HG03575 (cell line): ENCODE results near the gene ERFE.

Source experiments
- ATAC-seq: cut with Tn5 transposase; IDR thresholded peaks from one replicate; pipeline ENCODE4 v1.9.1; 2021; ENCODE audit not compliant: unreplicated experiment, insufficient number of reproducible peaks, low FRiP score; ENCODE audit errors: extremely low read depth

The ERFE gene

DNA sequence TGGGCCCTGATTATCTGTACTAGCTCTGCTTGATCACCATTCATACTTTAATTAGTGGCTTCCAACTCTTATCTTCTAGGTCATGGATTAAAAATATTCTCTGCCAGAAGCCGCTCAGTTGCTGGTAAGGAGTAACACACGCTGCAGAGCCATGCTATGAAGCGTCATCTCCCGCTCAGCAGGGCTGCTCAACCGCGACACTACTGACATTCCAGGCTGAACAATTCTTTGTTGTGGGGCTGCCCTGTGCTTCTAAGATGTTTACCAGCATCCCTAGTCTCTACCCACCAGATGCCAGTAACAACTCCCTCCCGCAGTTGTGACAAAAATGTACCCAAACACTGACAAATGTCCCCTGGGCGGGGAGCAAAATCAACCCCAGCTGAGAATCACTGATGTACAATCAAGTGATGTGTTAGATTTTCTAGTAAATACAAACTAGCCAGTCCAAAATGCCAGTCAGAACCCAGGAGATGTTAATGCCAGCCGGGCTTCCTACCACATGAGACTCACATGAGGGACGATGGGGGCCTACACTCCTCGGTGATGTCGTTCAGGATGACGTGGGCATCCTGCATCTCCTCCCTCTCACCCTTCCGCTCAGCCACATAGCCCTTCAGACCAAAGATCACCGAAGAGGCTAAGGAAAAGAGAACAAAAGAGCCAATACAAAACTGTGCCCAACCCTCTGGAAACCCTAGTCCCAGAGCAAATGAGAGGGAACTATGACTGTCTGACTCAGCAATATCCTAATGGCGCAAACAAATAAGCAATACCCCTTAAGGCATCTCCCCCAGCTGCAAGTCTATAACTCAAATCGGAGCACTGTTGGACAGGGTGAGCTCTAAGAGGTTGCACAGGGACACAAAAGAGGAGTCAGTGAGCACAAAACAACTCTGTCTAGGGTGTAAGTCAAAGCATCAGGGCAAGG, 29.1 kb downstream of the ERFE start:
- ATAC-seq = no peak

DNA sequence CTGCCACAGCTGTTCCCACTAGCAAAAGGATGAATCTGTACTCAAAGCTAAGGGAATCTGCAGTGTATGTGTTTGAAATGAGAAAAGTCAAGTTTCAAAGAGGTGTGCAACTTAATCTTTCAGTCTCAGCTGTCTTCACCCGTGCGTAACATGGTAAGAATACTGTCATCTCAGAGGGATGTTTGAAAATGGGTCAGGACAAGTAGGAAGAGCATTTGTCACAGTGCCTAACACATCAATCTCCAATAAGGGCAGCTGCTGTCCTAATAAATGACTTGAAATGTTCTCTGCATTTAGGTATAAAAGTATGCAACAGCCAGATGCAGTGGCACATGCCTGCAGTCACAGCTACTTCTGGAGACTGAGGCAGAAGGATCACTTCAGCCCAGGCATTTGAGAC, 31.7 kb downstream of the ERFE start:
- no peak for ATAC-seq

- ATAC-seq = no peak
Measured at GRCh38 chr2:238202326-238203093, 43.7 kb downstream of the ERFE start.

GRCh38 chr2:238203094-238203972, 44.6 kb downstream of the ERFE start, which contains the start of gene ILKAP:
Gene ILKAP (minus strand): TSS chr2:238203695. CDS start chr2:238203553, 142 bp downstream.
- ATAC-seq = no peak

GRCh38 chr2:238203973-238204683, 45.4 kb downstream of the ERFE start:
- no peak for ATAC-seq

DNA sequence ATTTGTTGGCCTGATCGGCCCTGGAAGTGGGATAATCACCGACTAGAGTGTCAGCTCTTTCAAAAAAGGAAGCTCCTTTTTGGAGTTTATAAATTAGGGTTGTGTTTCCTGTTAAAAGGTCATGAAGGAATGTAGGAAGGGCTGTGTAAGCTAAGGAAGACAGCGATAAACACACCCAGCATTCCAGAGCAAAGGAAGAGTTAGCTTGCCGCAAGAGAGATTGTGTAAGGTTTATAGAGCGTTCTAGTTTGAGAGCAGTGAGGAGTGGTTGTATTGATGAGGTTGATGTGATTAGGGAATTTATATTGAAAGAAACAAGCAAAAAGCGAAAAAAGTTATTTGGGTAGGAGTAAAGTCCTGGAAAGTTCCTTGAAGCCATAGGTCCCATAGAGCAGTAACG, 48.2 kb downstream of the ERFE start:
- ATAC-seq = no peak

DNA sequence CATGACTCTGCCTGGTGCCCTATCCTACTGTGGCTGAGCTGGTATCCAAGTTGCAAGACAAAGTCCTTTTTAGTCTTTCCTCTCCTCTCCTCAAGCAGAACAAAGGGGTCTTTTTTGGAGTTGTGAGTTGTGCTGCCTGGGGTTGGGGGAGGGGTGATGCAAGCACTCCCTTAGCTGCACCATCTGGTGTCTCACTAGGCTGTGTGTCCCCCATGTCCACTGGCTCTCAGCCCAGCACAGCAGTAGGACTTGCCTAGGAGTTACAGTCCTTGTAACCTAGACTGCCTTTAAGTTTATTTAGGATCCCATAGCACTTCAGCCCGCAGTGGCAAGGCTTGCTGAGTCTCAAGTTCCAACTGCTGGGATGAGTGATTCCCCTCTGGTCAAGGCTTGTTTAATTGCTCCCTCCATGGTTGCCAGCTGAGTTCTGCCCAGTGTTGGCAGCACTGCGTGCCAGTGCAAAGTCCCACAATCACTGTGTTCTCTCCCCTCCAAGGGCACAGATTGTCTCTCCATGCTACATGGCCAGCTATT, 57.9 kb downstream of the ERFE start:
- no peak for ATAC-seq
